RWPE1 (cell line): ENCODE data around the gene SLAIN2.

Experiments
- CTCF ChIA-PET: fragments of 350-600 bp; sonication (Branson Sonifier 250); formaldehyde crosslinking; extraction: SDS; loops from one replicate; lab custom pipeline; 2021; lab: Yijun Ruan, JAX
- POLR2A ChIA-PET: fragments of 400-600 bp; formaldehyde crosslinking; extraction: SDS; loops from one replicate; lab custom pipeline; 2020; ENCODE audit warnings: antibody characterized with exemption; ENCODE audit not compliant: low non-redundant PET; lab: Yijun Ruan, JAX
- DNase-seq: peaks from one replicate; pipeline ENCODE4 v3.0.0; 2012; ENCODE audit warnings: low spot score
- H3K27ac ChIP-seq: fragments of 450-650 bp; 2 replicates; pipeline ENCODE4 v1.5.1; 2017
- TF ChIP-seq, protein P1 (sequence below): fragments of 450-650 bp; conservative IDR thresholded peaks from 2 replicates; pipeline ENCODE4 v1.5.1; 2017; ENCODE audit warnings: low read depth, mild to moderate bottlenecking

SLAIN2 gene

DNA sequence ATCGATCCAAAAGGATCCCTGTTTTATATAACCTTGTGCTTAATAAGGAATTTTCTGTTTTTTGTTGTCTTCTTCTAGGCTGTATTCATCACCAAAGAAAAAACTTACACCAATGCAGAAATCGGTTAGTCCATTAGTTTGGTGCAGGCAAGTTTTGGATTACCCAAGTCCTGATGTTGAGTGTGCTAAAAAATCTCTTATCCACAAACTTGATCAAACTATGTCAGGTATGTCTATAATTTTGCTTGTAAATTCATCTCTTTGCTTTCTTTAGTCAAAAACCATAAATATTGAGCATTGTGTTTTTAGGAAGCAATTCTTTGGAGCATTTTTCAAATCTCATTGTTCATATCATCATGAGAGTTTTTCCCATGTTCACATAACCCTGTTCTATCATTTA, 28.4 kb downstream of the SLAIN2 start:
- TF ChIP-seq, protein P1, sequence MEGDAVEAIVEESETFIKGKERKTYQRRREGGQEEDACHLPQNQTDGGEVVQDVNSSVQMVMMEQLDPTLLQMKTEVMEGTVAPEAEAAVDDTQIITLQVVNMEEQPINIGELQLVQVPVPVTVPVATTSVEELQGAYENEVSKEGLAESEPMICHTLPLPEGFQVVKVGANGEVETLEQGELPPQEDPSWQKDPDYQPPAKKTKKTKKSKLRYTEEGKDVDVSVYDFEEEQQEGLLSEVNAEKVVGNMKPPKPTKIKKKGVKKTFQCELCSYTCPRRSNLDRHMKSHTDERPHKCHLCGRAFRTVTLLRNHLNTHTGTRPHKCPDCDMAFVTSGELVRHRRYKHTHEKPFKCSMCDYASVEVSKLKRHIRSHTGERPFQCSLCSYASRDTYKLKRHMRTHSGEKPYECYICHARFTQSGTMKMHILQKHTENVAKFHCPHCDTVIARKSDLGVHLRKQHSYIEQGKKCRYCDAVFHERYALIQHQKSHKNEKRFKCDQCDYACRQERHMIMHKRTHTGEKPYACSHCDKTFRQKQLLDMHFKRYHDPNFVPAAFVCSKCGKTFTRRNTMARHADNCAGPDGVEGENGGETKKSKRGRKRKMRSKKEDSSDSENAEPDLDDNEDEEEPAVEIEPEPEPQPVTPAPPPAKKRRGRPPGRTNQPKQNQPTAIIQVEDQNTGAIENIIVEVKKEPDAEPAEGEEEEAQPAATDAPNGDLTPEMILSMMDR = no peak
- ChIA-PET POLR2A (interaction anchor here (0.6 kb wide), 1 partner anchor 9 kb away, joined by 3 read pairs; no protein-coding TSS in a partner anchor), CTCF (no interaction called here)
- DNase-seq = no peak
- no peak overlapping the region for H3K27ac ChIP-seq

GRCh38 chr4:48370260-48371134, 29.2 kb downstream of the SLAIN2 start:
- DNase-seq = no peak
- ChIA-PET POLR2A (interaction anchor here (0.6 kb wide), 1 partner anchor 8 kb away, joined by 3 read pairs; no protein-coding TSS in a partner anchor), CTCF (no interaction called here)
- TF ChIP-seq, protein P1 = no peak
- H3K27ac ChIP-seq = no peak overlapping the region

GRCh38 chr4:48372272-48372671, 30.9 kb downstream of the SLAIN2 start:
- no peak for DNase-seq
- ChIA-PET CTCF (interaction anchor here (0.6 kb wide), 1 partner anchor 367 kb away, joined by 3 read pairs; no protein-coding TSS in a partner anchor), POLR2A (no interaction called here)
- H3K27ac ChIP-seq = no peak overlapping the region
- TF ChIP-seq, protein P1 = no peak

- CTCF ChIA-PET = interaction anchor here (0.6 to 0.7 kb wide), 2 partner anchors 10 to 14 kb away, joined by 3 read pairs; no protein-coding TSS in a partner anchor
- TF ChIP-seq, protein P1 = no peak
- POLR2A ChIA-PET = interaction anchor here (1.3 kb wide), 1 partner anchor 34 kb away, joined by 3 read pairs; no protein-coding TSS in a partner anchor
- peak overlapping the region; percentile 83 for H3K27ac ChIP-seq
- DNase-seq = peak; percentile 53
Observed at GRCh38 chr4:48375651-48376304, 34.4 kb downstream of the SLAIN2 start.

DNA sequence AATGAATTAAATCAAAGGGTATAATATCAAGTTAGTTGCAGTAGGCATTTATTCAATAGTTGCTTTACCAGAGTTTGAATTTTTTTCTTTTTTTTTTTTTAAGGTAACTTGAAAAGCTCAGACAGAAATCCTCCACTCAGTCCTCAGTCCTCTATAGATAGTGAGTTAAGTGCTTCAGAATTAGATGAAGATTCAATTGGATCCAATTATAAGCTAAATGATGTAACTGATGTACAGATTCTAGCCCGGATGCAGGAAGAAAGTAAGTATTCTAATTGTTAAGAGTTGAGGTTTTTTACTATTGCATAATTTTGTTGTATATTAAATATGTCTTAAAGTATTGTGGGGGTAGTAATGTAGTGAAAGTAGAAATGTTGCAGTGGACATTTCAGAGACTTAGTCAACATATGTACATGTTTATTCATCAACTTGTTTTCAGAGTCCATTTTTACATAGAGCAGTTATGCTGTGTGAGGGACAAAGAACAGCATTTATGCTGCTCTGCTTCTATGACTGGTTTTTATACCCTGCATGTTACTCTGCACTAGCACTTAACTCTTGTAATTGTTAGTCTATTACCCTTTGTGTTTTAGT, 38.4 kb downstream of the SLAIN2 start:
- ChIA-PET POLR2A (no interaction called here), CTCF (no interaction called here)
- H3K27ac ChIP-seq = no peak overlapping the region
- TF ChIP-seq, protein P1 = no peak
- DNase-seq = no peak

DNA sequence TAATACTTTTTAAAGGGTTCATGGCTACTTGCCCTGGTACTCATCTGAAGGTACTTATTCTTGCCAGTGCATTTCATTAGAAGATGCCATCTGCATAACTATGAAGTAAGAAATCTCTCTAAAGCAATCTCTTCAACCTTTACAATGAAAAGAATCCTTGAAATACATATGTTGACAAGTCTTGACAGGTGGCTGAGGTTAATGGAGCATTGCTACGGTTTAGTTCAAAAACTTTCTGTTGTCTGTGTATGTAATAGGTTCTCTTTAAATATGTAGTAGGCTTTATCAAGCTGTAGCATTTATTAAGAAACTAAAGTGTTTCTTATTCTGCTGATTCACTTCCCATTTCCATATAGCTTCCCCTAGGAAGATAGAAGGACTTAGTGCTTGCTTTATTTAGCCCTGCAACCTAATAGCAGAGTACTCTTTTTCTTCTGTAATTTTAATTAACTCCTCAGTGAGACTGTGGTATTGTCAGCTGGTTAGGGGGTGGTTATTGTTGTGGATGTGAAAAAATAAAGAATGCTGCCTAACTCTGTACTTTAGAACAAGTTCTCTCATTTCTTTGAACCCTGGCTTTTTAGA, 39.3 kb downstream of the SLAIN2 start:
- ChIA-PET CTCF (no interaction called here), POLR2A (no interaction called here)
- DNase-seq = peak; percentile 36
- TF ChIP-seq, protein P1 = no peak
- no peak overlapping the region for H3K27ac ChIP-seq
